A549 (cell line): ENCODE results near the gene KLLN. TPM values are rescaled to one million over a fixed set of nuclear protein-coding genes. Genes with fewer than 3 reads are reported as not detected.
A peak's percentile ranks its signal among the peaks of the same experiment; 100 is the strongest.
"Not testable (repeated sequence)": the region's sequence is repeated elsewhere in the genome, so short reads cannot be mapped to it uniquely, and the experiment has no call there.

Experiments
- ATAC-seq, 2 experiments: fragments of 200-7000 bp in 1 of 2; fragments of >200 bp in 1 of 2; cut with Nextera tagmentation in 1 of 2; cut with Tn5 transposase in 1 of 2; 3 replicates each; pipeline versions ENCODE4 v1.8.0 to v1.9.1; 2018 to 2020; ENCODE audit warnings: mild to moderate bottlenecking in 1 of 2, moderate library complexity in 1 of 2
- CTCF ChIA-PET: fragments of 300-600 bp; sonication (Branson Sonifier 250); formaldehyde crosslinking; extraction: SDS; loops from one replicate; lab custom pipeline; 2021; ENCODE audit warnings: antibody characterized with exemption, inconsistent platforms; lab: Yijun Ruan, JAX
- POLR2A ChIA-PET: fragments of 350-600 bp; formaldehyde crosslinking; extraction: SDS; loops from one replicate; lab custom pipeline; 2021; ENCODE audit warnings: antibody characterized with exemption, inconsistent platforms; lab: Yijun Ruan, JAX
- DNase-seq, 2 experiments: peaks; one replicate each; pipeline versions ENCODE4 v3.0.0 to v3.0.0-alpha.2; 2011 to 2016; ENCODE audit warnings: low read depth in 1 of 2, low spot score in 1 of 2
- FAIRE-seq: peaks from 2 replicates; lab custom pipeline; 2011; peaks lifted over from hg19 to GRCh38; lab: Jason Lieb, UNC
- H3K27ac ChIP-seq, 2 experiments: fragments of >200 bp; sonication (Bioruptor Twin); formaldehyde crosslinking; 3 replicates each; pipeline ENCODE4 v1.5.1; 2016 to 2017
- H3K4me1 ChIP-seq: fragments of >200 bp; sonication (Bioruptor Twin); formaldehyde crosslinking; 3 replicates; pipeline ENCODE4 v1.6.1; 2016
- H3K4me2 ChIP-seq: fragments of >200 bp; sonication (Bioruptor Twin); formaldehyde crosslinking; 3 replicates; pipeline ENCODE4 v1.6.1; 2016
- H3K4me3 ChIP-seq: fragments of >200 bp; sonication (Bioruptor Twin); formaldehyde crosslinking; 3 replicates; pipeline ENCODE4 v1.5.1; 2016
- H3K9me3 ChIP-seq: fragments of >200 bp; sonication (Bioruptor Twin); formaldehyde crosslinking; 3 replicates; pipeline ENCODE4 v1.6.1; 2016
- CBX8 ChIP-seq: fragments of 200-600 bp; sonication (generic); IDR thresholded peaks from 2 replicates; pipeline ENCODE4 v1.6.1; 2016
- EHF ChIP-seq: fragments of 250-450 bp; sonication (Bioruptor Pico); IDR thresholded peaks from 2 replicates; pipeline ENCODE4 v1.5.0; 2020; ENCODE audit warnings: mild to moderate bottlenecking
- HDAC2 ChIP-seq: fragments of 200-600 bp; sonication (generic); IDR thresholded peaks from 2 replicates; pipeline ENCODE4 v1.6.1; 2016
- HOXB5 ChIP-seq: fragments of 250-450 bp; sonication (Bioruptor Pico); IDR thresholded peaks from 2 replicates; pipeline ENCODE4 v1.5.0; 2020; ENCODE audit warnings: mild to moderate bottlenecking, moderate library complexity
- JUNB ChIP-seq: fragments of >200 bp; sonication (Bioruptor Twin); formaldehyde crosslinking; IDR thresholded peaks from 2 replicates; pipeline ENCODE4 v1.6.1; 2016
- MAFK ChIP-seq: fragments of 450-650 bp; IDR thresholded peaks from 2 replicates; pipeline ENCODE4 v1.6.1; 2014; ENCODE audit not compliant: partially characterized antibody
- MAZ ChIP-seq: fragments of 150-350 bp; IDR thresholded peaks from 2 replicates; pipeline ENCODE4 v1.6.1; 2014; ENCODE audit warnings: antibody characterized with exemption, low read depth, low read length, borderline replicate concordance
- NFE2L2 ChIP-seq: fragments of 150-350 bp; conservative IDR thresholded peaks from 2 replicates; pipeline ENCODE4 v1.6.1; 2014; ENCODE audit warnings: low read length
- PHF8 ChIP-seq: fragments of 200-600 bp; sonication (generic); IDR thresholded peaks from 2 replicates; pipeline ENCODE4 v1.6.1; 2016; ENCODE audit warnings: low read depth, mild to moderate bottlenecking, antibody characterized with exemption, moderate library complexity, borderline replicate concordance
- RAD21 ChIP-seq, 2 experiments: fragments of >200 bp in 1 of 2; sonication (Bioruptor Twin) in 1 of 2; formaldehyde crosslinking in 1 of 2; IDR thresholded peaks in 1 of 2; conservative IDR thresholded peaks in 1 of 2; 2 replicates in 1 of 2; 3 replicates in 1 of 2; pipeline ENCODE4 v1.6.1; 2012 to 2018; ENCODE audit warnings: inconsistent platforms in 1 of 2
- SMC3 ChIP-seq: fragments of >200 bp; sonication (Bioruptor Twin); formaldehyde crosslinking; IDR thresholded peaks from 3 replicates; pipeline ENCODE4 v1.6.1; 2018; ENCODE audit warnings: inconsistent platforms
- WGBS: methylation state at CpG from one replicate; pipeline ENCODE4 v1.1.6; 2017; ENCODE audit errors: missing lambda C conversion rate; 5-methylcytosine and 5-hydroxymethylcytosine counted together
- polyA plus RNA-seq, 4 experiments: library from polyadenylated mRNA; depleted of rRNA in 3 of 4; stranded (reverse); fragments of >200 nt; fragmentation: RNase III in 1 of 4; extraction: RNeasy Plus Mini Kit Qiagen cat#74134 plus additional on column Dnase treatment in 1 of 4; gene quantifications; 2 replicates in 3 of 4; 3 replicates in 1 of 4; pipeline ENCODE4 v1.2.3, GENCODE V29; 2011 to 2017
- TF ChIP-seq, protein P1 (sequence below): fragments of 450-650 bp; IDR thresholded peaks from 2 replicates; pipeline ENCODE4 v1.6.1; 2014; ENCODE audit warnings: antibody characterized with exemption
- TF ChIP-seq, protein P2 (sequence below): fragments of >200 bp; sonication (Bioruptor Twin); formaldehyde crosslinking; IDR thresholded peaks from 2 replicates; pipeline ENCODE4 v1.6.1; 2016
- TF ChIP-seq, protein P3 (sequence below): fragments of >200 bp; sonication (Bioruptor Twin); formaldehyde crosslinking; IDR thresholded peaks from 3 replicates; pipeline ENCODE4 v1.5.1; 2016

KLLN gene
- polyA plus RNA-seq, 2 of the 4 experiments (the other 2 are of a cell fraction): 0.57 to 0.58 TPM

DNA sequence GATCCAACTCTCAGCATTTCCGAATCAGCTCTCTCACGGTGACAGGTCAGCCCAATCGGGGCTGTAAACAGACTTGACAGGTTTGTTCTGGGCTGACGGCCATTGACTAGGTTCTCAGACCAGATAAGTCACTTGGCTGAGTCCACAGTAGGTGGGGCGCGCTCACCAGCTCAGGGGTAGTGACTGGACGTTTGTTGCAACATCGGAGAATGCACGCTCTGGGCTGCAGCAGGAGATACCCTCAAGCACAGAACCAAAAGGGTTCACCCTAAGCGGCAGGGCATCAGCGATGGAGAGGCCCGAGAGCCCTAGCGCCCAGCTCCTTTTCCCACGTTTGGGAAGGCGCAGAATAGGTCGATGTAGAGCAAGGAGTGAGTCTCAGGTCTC is 1.8 kb downstream of the KLLN start (continued):
- no peak for TF ChIP-seq JUNB
- TF ChIP-seq, protein P1, sequence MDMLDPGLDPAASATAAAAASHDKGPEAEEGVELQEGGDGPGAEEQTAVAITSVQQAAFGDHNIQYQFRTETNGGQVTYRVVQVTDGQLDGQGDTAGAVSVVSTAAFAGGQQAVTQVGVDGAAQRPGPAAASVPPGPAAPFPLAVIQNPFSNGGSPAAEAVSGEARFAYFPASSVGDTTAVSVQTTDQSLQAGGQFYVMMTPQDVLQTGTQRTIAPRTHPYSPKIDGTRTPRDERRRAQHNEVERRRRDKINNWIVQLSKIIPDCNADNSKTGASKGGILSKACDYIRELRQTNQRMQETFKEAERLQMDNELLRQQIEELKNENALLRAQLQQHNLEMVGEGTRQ: no peak

DNA sequence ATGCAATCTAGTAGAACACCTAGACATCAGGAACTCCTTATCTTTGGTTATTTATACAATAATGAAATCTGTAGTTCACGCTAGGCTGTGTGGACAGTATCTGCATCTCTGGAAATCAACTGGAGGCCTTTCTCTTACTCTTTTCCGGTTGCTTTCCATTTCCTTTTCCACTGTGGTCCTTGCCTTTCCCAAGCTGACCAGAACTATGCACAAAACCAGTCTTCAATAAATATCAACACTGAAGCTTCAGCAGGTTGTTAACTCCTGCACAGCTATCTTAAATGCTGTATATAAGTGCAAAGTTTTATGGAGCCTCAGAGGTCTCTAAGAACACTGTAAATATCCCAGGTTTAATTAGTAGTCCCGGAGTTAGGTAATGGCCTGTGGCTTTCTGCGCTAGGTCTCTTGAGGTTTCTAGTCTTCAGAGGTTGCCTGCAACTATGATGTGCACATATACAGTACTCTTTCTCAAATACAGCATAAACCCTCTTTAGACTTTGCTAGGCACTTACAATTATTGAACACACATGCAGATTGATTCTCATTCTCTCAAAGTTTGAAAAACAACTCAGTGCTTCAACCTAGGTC is 2.4 kb downstream of the KLLN start:
- H3K4me1 ChIP-seq: peaks cover 5% of the 10 kb centered on the region; the same call in 1 of the 3 replicates
- no peak overlapping the region for H3K4me2 ChIP-seq
- H3K27ac ChIP-seq: no peak overlapping the region; a peak in 2 of 6 replicates
- DNase-seq (no peak), ATAC-seq (no peak), FAIRE-seq (no peak)
- no peaks in the 10 kb centered on the region for H3K9me3 ChIP-seq
- H3K4me3 ChIP-seq: no peak overlapping the region
- CTCF ChIA-PET: interaction anchor here (0.8 to 5.6 kb wide), 11 partner anchors 10 to 691 kb away, joined by 3 to 38 read pairs (median 5); no protein-coding TSS in a partner anchor
- TF ChIP-seq PHF8 (no peak), HDAC2 (no peak), NFE2L2 (no peak), MAZ (no peak), CBX8 (no peak), EHF (CRISPR knock-in tag) (no peak), HOXB5 (no peak)
- TF ChIP-seq, protein P2, sequence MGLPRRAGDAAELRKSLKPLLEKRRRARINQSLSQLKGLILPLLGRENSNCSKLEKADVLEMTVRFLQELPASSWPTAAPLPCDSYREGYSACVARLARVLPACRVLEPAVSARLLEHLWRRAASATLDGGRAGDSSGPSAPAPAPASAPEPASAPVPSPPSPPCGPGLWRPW: no peak
- POLR2A ChIA-PET: interaction anchor here (0.6 to 6.1 kb wide), 7 partner anchors 10 to 792 kb away, joined by 3 to 83 read pairs (median 15); partner anchors contain the start of gene ATAD1
- WGBS: 97% methylated on average over 4 of the region's 4 CpGs

- ChIA-PET CTCF (interaction anchor here (0.6 to 5.6 kb wide), 11 partner anchors 10 to 692 kb away, joined by 3 to 38 read pairs (median 10); no protein-coding TSS in a partner anchor), POLR2A (interaction anchor here (1.3 to 6.1 kb wide), 2 partner anchors 254 to 527 kb away, joined by 3 to 83 read pairs; no protein-coding TSS in a partner anchor)
- TF ChIP-seq RAD21 (conservative IDR thresholded peaks at IDR 0.05 in 1 of 2, IDR thresholded peaks at IDR 0.05 in 1 of 2) (peak; percentile 86), SMC3 (peak; percentile 83), MAFK (no peak)
- TF ChIP-seq, protein P3, sequence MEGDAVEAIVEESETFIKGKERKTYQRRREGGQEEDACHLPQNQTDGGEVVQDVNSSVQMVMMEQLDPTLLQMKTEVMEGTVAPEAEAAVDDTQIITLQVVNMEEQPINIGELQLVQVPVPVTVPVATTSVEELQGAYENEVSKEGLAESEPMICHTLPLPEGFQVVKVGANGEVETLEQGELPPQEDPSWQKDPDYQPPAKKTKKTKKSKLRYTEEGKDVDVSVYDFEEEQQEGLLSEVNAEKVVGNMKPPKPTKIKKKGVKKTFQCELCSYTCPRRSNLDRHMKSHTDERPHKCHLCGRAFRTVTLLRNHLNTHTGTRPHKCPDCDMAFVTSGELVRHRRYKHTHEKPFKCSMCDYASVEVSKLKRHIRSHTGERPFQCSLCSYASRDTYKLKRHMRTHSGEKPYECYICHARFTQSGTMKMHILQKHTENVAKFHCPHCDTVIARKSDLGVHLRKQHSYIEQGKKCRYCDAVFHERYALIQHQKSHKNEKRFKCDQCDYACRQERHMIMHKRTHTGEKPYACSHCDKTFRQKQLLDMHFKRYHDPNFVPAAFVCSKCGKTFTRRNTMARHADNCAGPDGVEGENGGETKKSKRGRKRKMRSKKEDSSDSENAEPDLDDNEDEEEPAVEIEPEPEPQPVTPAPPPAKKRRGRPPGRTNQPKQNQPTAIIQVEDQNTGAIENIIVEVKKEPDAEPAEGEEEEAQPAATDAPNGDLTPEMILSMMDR: peak; percentile 78
- DNase-seq: peak; percentile 71 to 84
- Histone ChIP-seq H3K4me1 (peaks cover 5% of the 10 kb centered on the region; the same call in 1 of the 3 replicates), H3K4me2 (no peak overlapping the region), H3K4me3 (no peak overlapping the region), H3K27ac (no peak overlapping the region), H3K9me3 (no peaks in the 10 kb centered on the region)
- 65% methylated on average over 3 of the region's 3 CpGs for WGBS
- ATAC-seq: peak in 1 of 2 experiments; percentile 4; a peak in 1 of 6 replicates
- no peak for FAIRE-seq
Observed at GRCh38 chr10:87860156-87860795, 3.1 kb downstream of the KLLN start.

GRCh38 chr10:87855665-87856064 is 7.7 kb downstream of the KLLN start:
- WGBS: 80% methylated on average over 4 of the region's 4 CpGs
- H3K27ac ChIP-seq, H3K4me1 ChIP-seq, H3K9me3 ChIP-seq, H3K4me2 ChIP-seq, POLR2A ChIA-PET, DNase-seq, FAIRE-seq, H3K4me3 ChIP-seq, ATAC-seq: not testable (repeated sequence)
- CTCF ChIA-PET: interaction anchor here (0.9 kb wide), 1 partner anchor 699 kb away, joined by 3 read pairs; no protein-coding TSS in a partner anchor

- FAIRE-seq, DNase-seq, ATAC-seq, H3K4me2 ChIP-seq, H3K4me1 ChIP-seq, POLR2A ChIA-PET, H3K27ac ChIP-seq, H3K9me3 ChIP-seq, H3K4me3 ChIP-seq: not testable (repeated sequence)
- CTCF ChIA-PET: interaction anchor here (0.5 kb wide), 1 partner anchor 9 kb away, joined by 3 read pairs; no protein-coding TSS in a partner anchor
- WGBS: 83% methylated on average over 5 of the region's 5 CpGs
Observed at GRCh38 chr10:87855247-87855646, 8.1 kb downstream of the KLLN start.
